Breast epithelium (tissue), 4 donors: ENCODE results near the gene S1PR3. TPM values are rescaled to one million over a fixed set of nuclear protein-coding genes. Genes with fewer than 3 reads are reported as not detected.

Source experiments
- DNase-seq, 2 donors: peaks; one replicate each; pipeline ENCODE4 v3.0.0-alpha.2; 2019; ENCODE audit warnings: low spot score in 2 of 2
- H3K27ac ChIP-seq, 2 donors: fragments of 200-600 bp; sonication (generic) in 1 of 2; one replicate each; pipeline ENCODE4 v1.5.1; 2016 to 2019; ENCODE audit warnings: mild to moderate bottlenecking in 1 of 2
- H3K27me3 ChIP-seq, 2 donors: fragments of 200-600 bp; sonication (generic) in 1 of 2; one replicate each; pipeline versions ENCODE4 v1.5.1 to v1.6.0; 2017 to 2019; ENCODE audit warnings: control low read depth in 1 of 2, mild to moderate bottlenecking in 1 of 2
- H3K36me3 ChIP-seq: fragments of 200-600 bp; one replicate; pipeline ENCODE4 v1.5.1; 2019
- H3K4me1 ChIP-seq, 2 donors: fragments of 200-600 bp; sonication (generic); one replicate each; pipeline ENCODE4 v1.5.1; 2016 to 2019; ENCODE audit warnings: control low read depth in 1 of 2
- H3K4me3 ChIP-seq, 3 donors: fragments of 200-600 bp; sonication (generic); 1 replicate in 2 of 3; 2 replicates in 1 of 3; pipeline ENCODE4 v1.5.1; 2016 to 2019; ENCODE audit warnings: mild to moderate bottlenecking in 3 of 3, moderate library complexity in 2 of 3
- H3K9me3 ChIP-seq, 2 donors: fragments of 200-600 bp; sonication (generic) in 1 of 2; one replicate each; pipeline ENCODE4 v1.5.1; 2016 to 2019; ENCODE audit warnings: control low read depth in 1 of 2
- POLR2A ChIP-seq: fragments of 450-650 bp; IDR thresholded peaks from one replicate; pipeline ENCODE4 v1.6.1; 2016; ENCODE audit warnings: antibody characterized with exemption, mild to moderate bottlenecking, moderate library complexity
- POLR2AphosphoS5 ChIP-seq, 3 donors: sonication (generic); formaldehyde crosslinking; IDR thresholded peaks; one replicate each; pipeline ENCODE4 v1.6.1; 2017; ENCODE audit warnings: antibody characterized with exemption in 3 of 3
- intact Hi-C: fragments of 100-400 bp; cut with DNase I; formaldehyde crosslinking; loops from one replicate; pipeline ENCODE4 v1.15.1; 2023; ENCODE audit warnings: low total_unique reads
- total RNA-seq, 3 donors: library from RNA; depleted of rRNA; stranded (reverse); fragments of >200 nt; gene quantifications; one replicate each; pipeline ENCODE4 v1.1.0, GENCODE V29; 2016
- TF ChIP-seq, protein P1 (sequence below), 3 donors: fragments of 450-650 bp; IDR thresholded peaks; one replicate each; pipeline ENCODE4 v1.5.1; 2016 to 2017; ENCODE audit warnings: antibody characterized with exemption in 3 of 3, mild to moderate bottlenecking in 3 of 3, moderate library complexity in 3 of 3

S1PR3 gene
- total RNA-seq, 3 donors from 2014 or later: 16.6 to 27.7 (median 18.7) TPM

DNA sequence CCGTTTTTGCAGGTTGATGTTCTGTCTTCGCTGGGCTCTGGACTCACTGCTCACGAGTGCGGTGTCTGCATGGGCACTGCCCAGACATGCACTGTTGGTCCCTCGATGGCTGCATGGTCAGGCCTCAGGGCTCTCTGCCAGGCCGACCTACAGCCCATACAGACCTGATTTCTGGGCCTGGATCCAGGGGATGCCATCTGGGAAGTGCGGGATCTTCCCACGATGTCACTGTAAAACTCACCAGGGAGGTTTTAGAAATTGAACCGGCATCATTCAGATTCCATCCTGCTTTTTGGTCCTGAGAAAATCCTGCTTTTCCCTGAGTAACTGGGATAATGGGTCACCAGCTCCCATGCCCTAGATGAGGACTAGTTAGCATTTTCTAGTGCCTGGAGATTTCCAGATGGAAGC, 9.1 kb downstream of the S1PR3 start:
- H3K9me3 ChIP-seq: no peaks in the 10 kb centered on the region
- TF ChIP-seq POLR2A (no peak), POLR2AphosphoS5 (IDR thresholded peaks at IDR 0.05) (no peak)
- TF ChIP-seq, protein P1, sequence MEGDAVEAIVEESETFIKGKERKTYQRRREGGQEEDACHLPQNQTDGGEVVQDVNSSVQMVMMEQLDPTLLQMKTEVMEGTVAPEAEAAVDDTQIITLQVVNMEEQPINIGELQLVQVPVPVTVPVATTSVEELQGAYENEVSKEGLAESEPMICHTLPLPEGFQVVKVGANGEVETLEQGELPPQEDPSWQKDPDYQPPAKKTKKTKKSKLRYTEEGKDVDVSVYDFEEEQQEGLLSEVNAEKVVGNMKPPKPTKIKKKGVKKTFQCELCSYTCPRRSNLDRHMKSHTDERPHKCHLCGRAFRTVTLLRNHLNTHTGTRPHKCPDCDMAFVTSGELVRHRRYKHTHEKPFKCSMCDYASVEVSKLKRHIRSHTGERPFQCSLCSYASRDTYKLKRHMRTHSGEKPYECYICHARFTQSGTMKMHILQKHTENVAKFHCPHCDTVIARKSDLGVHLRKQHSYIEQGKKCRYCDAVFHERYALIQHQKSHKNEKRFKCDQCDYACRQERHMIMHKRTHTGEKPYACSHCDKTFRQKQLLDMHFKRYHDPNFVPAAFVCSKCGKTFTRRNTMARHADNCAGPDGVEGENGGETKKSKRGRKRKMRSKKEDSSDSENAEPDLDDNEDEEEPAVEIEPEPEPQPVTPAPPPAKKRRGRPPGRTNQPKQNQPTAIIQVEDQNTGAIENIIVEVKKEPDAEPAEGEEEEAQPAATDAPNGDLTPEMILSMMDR (IDR thresholded peaks at IDR 0.05): no peak
- H3K4me1 ChIP-seq: peaks cover 0 to 9% of the 10 kb centered on the region in 2 donors
- H3K27ac ChIP-seq: peak overlapping the region in 1 of 2 donors; percentile 5
- DNase-seq: no peak
- no peaks in the 10 kb centered on the region for H3K27me3 ChIP-seq
- no peak overlapping the region for H3K4me3 ChIP-seq
- intact Hi-C loops: loop anchor here (5.0 kb wide), 2 partner anchors 408 to 1753 kb away; no protein-coding TSS in a partner anchor
- no peaks in the 10 kb centered on the region for H3K36me3 ChIP-seq

DNA sequence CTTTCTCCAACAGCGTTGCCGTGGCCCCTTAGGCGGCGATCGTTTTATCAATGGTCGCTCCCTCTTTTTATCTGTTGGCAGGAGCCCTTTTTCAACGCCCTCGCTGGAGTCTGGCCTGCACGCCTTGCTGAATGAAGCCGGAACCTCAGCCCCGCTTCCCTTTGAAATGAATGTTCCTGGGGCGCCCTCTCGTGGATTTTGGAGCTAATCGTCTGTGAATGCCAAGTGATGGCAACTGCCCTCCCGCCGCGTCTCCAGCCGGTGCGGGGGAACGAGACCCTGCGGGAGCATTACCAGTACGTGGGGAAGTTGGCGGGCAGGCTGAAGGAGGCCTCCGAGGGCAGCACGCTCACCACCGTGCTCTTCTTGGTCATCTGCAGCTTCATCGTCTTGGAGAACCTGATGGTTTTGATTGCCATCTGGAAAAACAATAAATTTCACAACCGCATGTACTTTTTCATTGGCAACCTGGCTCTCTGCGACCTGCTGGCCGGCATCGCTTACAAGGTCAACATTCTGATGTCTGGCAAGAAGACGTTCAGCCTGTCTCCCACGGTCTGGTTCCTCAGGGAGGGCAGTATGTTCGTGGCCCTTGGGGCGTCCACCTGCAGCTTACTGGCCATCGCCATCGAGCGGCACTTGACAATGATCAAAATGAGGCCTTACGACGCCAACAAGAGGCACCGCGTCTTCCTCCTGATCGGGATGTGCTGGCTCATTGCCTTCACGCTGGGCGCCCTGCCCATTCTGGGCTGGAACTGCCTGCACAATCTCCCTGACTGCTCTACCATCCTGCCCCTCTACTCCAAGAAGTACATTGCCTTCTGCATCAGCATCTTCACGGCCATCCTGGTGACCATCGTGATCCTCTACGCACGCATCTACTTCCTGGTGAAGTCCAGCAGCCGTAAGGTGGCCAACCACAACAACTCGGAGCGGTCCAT, 10.0 kb downstream of the S1PR3 start:
- intact Hi-C loops: loop anchor here (5.0 kb wide), 2 partner anchors 409 to 1754 kb away; no protein-coding TSS in a partner anchor
- H3K4me3 ChIP-seq: peak overlapping the region in 2 of 3 donors; percentile 26 to 57
- peak; percentile 76 to 86 for DNase-seq
- TF ChIP-seq, protein P1 (IDR thresholded peaks at IDR 0.05): peak; percentile 68 to 92 (median 87)
- no peak for TF ChIP-seq POLR2AphosphoS5 (IDR thresholded peaks at IDR 0.05)
- no peaks in the 10 kb centered on the region for H3K36me3 ChIP-seq
- no peaks in the 10 kb centered on the region for H3K27me3 ChIP-seq
- peak overlapping the region; percentile 2 to 45 for H3K27ac ChIP-seq
- H3K4me1 ChIP-seq: peaks cover 0 to 9% of the 10 kb centered on the region in 2 donors
- no peaks in the 10 kb centered on the region for H3K9me3 ChIP-seq

DNA sequence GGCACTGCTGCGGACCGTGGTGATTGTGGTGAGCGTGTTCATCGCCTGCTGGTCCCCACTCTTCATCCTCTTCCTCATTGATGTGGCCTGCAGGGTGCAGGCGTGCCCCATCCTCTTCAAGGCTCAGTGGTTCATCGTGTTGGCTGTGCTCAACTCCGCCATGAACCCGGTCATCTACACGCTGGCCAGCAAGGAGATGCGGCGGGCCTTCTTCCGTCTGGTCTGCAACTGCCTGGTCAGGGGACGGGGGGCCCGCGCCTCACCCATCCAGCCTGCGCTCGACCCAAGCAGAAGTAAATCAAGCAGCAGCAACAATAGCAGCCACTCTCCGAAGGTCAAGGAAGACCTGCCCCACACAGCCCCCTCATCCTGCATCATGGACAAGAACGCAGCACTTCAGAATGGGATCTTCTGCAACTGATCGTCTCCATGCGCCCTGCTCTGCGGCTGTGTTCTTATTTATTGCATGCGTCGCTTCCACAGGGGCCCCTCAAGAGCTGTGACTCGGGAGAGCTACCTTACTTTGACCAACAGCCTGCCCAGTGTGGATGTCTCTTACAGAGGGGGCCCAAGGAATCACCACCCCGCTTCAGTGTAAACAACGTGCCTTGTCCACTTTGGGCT, 10.8 kb downstream of the S1PR3 start:
- H3K27ac ChIP-seq: peak overlapping the region in 1 of 2 donors; percentile 45
- no peak overlapping the region for H3K4me3 ChIP-seq
- TF ChIP-seq POLR2AphosphoS5 (IDR thresholded peaks at IDR 0.05): no peak
- no peak for TF ChIP-seq POLR2A
- TF ChIP-seq, protein P1 (IDR thresholded peaks at IDR 0.05): no peak
- peaks cover 0 to 9% of the 10 kb centered on the region in 2 donors for H3K4me1 ChIP-seq
- H3K9me3 ChIP-seq: no peaks in the 10 kb centered on the region
- no peaks in the 10 kb centered on the region for H3K27me3 ChIP-seq
- DNase-seq: peak in 1 of 2 donors; percentile 9
- H3K36me3 ChIP-seq: no peaks in the 10 kb centered on the region
- intact Hi-C loops: loop anchor here (5.0 kb wide), 2 partner anchors 410 to 1755 kb away; no protein-coding TSS in a partner anchor

DNA sequence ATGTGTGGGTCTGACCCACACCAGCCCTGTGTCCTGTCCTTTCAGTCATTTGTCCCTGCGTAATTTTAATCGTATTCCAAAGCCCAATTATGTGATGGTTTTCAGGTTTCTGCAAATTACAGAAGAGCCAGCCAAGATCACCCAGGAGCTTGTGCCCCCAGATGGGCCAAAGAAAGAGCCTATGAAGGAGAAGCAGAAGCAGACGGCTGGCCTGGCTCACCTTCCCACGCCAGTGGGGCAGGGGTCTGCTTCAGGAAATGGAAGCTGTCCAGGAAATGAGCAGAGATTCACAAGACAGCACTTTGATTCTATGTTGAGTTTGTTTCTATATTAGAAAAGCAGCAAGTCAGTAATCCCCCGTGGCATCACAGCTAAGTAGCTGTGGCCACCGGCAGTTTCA, 11.7 kb downstream of the S1PR3 start:
- Histone ChIP-seq H3K4me3 (no peak overlapping the region), H3K27ac (no peak overlapping the region), H3K4me1 (peaks cover 0 to 9% of the 10 kb centered on the region in 2 donors), H3K27me3 (no peaks in the 10 kb centered on the region), H3K36me3 (no peaks in the 10 kb centered on the region), H3K9me3 (no peaks in the 10 kb centered on the region)
- no peak for TF ChIP-seq POLR2AphosphoS5 (IDR thresholded peaks at IDR 0.05)
- TF ChIP-seq, protein P1 (IDR thresholded peaks at IDR 0.05): no peak
- no peak for TF ChIP-seq POLR2A
- peak in 1 of 2 donors; percentile 3 for DNase-seq
- intact Hi-C loops: loop anchor here (5.0 kb wide), 2 partner anchors 411 to 1756 kb away; no protein-coding TSS in a partner anchor
